Lung microvascular endothelial cell (primary cell): ENCODE results near the gene TIGD3. TPM values are rescaled to one million over a fixed set of nuclear protein-coding genes. Genes with fewer than 3 reads are reported as not detected.

Experiments
- DNase-seq, 2 donors: peaks; one replicate each; pipeline versions ENCODE4 v3.0.0 to v3.0.0-alpha.2; 2010; ENCODE audit warnings: low read depth in 2 of 2
- total RNA-seq: library from RNA; depleted of rRNA; stranded (reverse); fragments of >200 nt; gene quantifications from 2 replicates; pipeline ENCODE4 v1.2.1, GENCODE V29; 2014

TIGD3 gene, protein sequence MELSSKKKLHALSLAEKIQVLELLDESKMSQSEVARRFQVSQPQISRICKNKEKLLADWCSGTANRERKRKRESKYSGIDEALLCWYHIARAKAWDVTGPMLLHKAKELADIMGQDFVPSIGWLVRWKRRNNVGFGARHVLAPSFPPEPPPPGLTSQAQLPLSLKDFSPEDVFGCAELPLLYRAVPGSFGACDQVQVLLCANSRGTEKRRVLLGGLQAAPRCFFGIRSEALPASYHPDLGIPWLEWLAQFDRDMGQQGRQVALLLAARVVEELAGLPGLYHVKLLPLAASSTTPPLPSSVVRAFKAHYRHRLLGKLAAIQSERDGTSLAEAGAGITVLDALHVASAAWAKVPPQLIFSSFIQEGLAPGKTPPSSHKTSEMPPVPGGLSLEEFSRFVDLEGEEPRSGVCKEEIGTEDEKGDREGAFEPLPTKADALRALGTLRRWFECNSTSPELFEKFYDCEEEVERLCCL
- 0.22 TPM in 1 of 2 replicates, not detected in the other for total RNA-seq

DNA sequence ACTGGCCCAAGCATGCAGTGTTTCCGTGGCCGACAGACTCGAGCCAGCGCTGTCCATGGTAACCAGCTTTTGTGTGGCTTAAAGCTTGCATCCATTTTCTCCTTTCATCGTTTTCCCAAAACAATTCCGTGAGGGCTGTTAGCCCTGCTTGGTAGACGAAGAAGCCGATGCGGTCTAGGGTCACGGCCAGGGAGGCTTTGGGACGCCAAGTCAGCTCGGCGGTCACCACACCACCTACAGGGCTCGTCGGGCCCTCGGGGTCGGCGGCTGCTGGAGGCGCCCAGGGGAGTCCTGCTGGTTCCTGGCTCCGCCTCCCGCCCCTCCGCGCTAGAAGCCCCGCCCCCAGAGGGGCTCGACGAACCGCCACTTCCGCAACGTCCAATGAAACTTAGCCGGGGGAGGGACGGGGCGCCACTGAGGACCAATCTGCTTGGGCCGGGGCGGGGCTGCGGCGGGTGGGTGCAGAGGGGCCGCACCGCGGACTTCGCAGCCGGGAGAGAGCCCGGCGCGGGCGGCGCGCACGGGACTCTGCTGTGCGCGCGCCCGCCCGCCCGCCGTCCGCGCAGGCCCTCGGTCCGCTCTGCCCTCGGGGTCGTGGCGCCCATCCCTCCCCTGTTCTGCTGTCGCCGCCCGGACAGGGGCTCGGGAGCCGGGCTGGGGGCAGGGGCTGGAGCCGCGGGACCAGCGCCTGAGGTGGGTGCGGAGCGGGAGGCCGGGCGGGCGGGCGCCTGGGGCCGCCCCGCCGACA, at the start of gene TIGD3:
Gene TIGD3, plus strand, starts transcription at position 487 of the 748 bp plus-strand sequence. CDS start 1,058 bp downstream, outside the sequence.
- peak; percentile 96 for DNase-seq

DNA sequence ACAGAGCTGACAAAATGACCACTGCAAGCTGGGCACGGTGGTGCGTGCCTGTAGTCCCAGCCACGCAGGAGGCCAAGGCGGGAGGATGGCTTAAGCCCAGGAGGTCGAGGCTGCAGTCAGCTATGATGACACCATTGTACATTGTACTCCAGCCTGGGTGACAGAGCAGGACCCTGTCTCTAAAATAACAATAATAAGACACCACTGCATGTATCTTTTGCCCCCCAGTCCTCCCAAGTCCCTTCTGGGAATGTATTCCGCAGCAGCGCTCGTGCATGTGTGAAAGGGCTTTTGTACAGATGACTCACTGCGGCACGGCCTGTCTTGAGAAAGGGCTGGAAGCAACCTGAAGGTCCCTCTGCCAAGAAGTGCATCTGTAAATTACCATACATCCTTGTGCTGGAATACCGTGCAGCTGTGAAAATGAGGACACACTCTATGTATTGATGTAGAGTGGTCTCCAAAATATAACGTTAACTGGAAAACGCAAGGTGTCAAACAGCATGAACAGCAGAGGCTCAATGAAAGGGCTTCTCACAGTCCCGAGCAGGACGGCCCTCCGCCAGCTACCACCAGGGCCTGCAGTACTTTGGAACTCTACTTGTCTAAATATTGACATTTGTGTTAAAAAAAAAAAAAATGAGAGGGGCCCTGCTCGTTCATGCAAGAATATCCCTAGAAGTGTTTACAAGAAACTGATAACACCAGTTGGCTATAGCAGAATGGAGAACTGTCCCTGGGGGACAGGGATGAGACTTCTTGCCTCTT, 48.9 kb upstream of the TIGD3 start:
- no peak for DNase-seq

DNA sequence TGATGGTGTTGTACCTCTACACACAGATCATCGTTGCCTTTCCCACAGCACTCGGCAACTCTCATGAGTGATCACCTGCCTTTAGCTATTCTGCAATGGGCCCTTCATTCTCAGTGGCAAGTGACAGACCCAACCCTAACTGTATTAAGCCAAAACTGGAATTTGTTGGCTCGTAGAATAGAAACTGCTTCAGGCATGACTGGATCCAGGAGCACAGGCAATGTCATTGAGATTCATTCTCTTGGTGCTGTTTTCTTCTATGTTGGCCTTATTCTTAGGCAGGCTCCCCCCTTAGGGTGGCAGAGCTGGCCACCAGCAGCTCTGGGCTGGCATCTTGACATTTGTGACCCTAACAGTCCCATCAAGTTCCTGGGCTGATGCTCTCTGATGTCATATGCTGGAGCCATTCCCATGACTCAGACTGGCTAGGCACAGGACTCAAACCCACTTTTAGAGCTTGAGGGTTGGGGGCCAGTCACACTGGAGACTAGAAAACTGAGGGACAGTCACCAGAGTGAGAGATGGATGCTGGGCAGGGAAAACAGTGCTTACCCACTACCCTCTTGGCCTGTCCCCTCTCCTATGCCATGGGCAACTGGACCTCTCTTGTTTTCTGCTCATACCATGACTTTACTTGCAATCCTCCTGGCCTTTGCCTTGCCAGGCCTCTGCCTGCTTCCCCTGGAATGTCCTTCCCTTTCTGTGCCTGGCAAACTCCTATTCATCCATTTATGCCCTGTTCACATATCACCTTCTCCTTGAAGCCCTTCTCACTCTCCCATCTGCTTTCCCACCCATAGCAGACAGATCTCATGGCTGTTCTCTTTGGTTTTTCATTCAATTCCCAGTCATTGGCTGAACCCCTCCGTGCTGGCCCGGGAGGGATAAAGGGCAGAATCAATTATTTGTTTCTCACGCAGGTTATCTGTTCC, 47.0 kb upstream of the TIGD3 start:
- no peak for DNase-seq

DNA sequence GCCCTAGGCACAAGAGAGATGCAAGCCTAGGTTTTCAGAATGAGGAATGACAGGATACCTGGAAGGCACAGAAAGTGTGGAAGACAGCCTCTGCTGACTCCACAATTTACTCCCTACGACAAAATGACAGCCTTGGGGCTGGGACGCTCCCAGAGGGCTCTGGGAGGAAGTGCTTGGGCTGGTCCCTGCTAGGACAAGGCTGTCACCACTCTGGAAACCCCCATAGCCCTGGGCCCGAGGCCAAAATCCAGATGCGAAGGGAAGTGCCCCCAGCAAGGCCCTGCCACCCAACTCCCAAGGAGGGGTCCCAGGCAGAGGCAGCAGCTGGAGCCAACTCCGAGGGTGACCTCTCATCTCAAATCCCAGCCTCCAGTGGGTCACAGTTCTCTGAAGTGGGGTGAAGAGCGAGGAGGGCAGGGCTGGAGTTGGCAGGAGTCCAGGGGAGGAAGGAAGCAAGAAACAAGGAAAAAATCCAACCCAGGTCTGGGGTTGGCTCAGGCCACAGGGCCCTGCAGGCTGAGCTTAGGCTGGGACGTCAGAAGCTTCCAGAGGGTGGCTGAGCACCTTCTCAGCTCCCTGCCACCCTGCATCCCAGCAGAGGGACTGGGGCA, 46.2 kb upstream of the TIGD3 start:
- DNase-seq = peak; percentile 55 to 61

DNA sequence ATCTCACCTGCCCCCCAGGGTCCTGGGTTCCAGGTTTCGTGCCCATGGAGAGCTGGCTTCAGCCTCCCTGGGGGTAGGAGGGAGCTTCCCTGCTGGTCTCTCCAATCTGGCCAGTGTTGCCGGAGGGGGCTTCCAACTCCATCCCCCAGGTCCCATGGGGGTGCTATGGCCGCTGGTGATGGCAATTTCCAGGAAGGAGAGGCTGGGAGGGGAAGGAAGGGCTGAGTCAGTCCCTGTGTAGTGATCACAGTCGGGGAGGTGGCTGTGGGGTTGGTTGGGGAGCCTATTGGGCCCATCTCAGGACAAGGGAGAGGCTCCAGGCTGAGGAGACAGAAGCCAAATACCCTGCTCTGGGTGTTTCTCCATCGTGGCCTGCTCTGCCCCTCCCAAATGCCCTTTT, 45.5 kb upstream of the TIGD3 start:
- no peak for DNase-seq

DNA sequence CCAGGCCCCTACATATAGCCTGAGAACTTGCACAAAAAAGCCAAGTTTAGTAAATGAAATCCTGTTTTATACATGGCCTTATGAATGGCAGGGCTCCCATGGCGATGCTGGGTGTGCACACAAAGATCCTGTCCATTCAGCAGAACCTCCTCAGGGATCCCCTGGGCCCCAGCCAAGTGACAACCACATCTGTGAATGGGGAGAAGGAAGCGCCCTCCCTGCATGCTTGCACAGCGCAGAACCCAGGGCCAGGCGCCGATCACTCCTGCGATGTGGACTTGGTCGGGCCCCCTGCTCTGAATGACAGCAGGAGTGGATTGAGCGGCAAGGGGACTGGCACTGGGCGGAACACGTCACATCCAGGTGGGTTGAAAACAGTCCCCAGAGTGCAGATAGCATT, 44.3 kb upstream of the TIGD3 start:
- no peak for DNase-seq

DNA sequence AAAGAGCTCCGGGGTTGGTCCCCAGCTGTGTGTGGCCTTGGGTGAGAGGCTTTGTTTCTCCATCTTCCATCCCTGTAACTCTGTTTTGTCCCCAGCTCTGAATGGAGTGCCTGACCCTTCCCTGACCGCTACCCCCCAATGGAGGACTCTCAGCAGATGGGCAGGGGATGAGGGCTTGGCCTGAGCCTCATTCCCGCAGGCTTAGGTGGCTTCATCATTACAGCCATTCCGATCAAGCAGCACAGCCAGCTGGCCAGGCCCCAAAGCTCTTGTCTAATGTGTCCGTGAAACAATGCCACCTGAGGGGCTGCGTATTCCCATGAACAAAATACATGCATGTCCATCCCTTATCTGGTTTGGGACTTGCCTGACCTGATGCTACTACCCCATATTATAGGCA, 43.8 kb upstream of the TIGD3 start:
- DNase-seq = peak in 1 of 2 donors; percentile 39

DNA sequence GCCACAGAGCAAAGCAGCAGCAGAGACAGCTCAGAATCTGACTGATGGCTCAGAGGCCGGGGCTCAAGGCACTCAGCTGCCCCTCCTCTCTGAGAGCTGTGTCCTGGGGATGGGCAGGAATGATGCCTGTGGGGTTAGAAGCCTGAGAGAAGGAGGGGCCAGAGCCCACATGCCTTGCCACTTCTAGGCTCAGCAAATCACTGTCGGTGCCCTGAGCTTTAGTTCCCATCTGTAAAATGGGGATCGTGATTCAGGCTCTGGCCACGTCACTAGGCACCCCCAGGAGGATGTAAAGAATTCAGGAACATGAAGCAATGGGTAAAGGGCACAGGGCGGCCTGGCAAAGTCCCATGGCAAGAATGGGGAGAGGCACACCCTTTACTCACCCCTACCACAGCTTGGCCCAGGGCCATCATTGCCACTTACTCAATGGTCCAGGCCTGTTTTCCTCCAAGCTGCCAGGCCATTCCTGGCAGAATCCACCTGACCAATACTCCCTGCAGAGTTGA, 43.3 kb upstream of the TIGD3 start:
- no peak for DNase-seq

DNA sequence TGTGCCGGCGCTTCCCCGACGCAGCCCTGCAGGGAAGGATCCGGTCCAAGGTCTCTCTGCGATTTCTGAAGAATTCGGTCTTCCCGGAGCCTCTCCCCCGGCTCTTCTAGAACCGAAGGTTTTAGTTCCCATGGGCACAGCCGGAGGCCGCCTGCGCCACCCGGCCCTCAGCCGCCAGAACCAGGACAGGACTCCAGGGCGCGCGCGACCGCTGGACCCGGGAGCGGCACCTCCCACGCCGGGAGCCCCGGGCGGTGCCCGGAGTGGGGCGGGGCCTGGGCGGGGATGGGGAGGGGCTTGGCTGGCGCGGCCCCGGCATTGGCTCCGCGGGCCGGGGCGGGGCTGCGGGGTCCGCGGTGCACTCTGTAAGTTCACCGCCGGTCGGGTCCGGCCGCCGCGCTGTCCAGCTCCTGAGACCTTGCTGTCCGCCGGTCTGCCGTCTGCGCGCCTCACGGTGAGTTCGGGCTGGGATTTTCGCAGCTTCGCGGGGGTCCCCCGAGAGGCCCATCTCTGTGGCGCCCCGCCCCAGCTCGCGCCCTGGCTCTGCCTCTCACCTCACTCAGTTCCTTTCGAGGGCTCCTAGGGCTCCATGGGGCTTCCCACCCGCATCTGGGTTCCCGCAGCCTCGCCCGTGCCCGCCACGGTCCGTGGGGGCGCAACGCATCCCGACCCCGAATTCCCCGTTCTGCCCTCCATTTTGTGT, 39.9 kb upstream of the TIGD3 start, which contains the start of gene CDC42EP2:
Gene CDC42EP2, plus strand, starts transcription at position 366 of the 703 bp plus-strand sequence. CDS start 6,033 bp downstream, outside the sequence.
- peak; percentile 90 for DNase-seq

DNA sequence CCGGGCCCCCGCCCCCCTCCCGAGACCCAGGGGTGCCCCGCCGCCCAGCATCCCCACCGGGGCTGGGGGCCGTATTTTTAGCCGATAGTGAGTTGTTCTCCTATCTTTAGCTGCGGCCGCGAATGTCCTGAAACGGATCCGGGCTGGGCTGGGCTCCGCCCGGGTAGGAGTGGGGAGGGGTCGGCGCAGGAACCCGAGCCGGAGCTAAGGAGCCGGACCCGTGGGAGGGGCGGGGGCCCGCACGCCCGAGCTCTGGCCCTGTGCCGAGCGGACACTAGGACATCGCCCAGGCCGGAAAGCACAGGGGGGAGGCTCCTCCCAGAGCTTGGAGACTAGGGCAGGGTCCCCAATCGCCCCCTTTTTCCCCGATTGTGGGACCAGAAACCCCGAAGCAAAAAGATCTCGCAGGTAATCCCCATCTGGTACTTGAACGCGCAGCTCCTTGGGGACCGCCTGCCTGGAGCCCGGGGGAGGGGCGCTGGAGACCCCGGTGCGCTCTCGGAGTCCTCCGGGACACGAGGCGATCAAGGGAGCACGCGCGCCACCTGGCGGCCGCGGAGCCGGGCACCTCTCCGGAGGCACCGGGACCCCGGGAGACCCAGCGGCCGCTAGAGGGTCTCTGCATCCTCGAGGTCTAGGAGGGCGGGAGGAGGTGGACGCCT, 39.2 kb upstream of the TIGD3 start:
- DNase-seq = peak; percentile 78 to 79

DNA sequence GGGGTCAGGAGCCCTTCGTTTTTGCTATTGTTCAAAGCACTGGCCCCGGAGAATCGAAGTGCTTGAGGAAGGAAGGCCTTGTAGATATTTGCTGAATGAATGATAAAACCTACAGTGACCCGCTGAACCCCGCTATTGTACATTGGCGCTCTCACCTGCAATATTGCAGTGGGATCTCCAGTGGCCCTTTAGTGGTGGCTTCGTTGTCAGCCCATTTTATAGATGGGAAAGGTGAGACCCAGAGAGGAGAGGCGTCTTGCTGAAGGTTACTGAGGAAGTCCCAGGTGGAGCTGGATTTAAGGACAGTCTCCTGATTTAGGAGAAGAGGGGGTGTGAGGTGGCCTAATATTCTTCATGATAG, 38.7 kb upstream of the TIGD3 start:
- no peak for DNase-seq

DNA sequence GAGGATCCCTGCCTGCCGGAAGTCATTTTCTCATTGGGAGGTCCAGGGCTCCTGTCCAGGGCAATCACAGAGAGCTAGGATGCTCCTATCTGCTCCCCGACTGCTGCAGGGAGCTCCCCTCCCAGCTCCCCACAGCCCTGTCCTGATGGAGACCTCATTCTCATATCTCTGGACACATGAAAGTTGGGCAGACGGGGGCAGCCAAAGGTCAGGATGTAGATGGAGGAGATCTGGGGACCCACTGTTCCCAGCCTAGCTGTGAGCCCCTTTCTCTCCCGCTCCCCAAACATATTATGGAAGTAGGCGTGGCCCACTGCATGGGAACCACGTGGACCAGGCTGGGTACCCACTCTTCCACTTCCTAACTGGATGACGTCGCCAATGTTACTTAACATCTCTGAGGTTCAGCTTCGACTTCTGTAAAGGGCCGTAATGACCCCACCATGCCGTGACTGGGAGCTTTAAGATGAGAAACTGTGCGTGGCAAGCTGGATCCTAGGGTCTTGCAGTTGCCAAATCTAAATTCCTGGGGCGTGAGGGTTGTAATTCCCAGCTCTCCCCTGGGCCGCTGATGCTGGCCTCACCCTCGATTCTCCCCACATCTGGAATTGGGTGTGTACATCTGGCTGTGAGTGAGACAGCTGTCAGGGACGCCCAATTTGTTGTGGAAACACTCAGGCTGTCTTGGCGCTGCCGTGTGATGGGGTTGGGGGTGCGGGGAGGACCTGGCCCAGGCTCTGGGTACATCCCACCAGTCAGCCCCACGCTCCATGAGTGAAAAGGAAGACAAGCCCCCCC, 38.1 kb upstream of the TIGD3 start:
- DNase-seq = peak; percentile 20 to 75

DNA sequence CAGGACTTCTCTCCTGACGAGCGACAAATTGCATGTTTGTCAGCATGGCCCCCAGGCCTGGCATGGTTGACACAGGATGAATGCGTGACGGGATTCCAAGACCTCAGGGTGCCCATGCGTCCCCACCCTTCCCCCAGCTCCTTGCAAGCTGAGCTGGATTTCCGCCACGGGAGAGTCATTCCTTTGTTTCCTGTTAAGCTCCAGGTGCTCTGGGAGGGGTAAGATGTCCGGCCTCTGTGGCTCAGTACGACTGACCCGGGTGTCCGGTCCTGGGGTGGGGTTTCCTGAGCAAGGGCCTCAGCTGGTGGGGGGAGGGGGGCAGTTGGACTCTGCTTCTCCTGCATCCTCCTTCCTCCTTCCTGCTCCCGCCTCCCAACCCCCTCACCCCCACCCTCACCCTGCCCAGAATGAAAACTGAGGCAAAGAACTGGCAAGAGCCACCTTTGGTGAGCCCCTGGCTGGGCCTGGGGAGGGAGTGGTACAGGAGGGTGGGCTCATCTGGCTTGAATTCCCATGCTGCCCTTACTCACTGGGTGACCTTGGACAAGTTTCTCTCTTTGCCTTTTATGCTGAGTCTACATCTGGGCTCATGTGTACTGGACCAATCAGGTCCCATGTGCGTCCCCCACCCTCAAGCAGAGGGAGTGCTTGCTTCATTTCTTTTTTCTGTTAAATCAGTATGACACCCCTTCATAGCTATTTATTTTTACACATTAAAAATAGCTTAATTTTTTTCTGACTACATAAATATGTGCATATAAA, 37.3 kb upstream of the TIGD3 start:
- DNase-seq = peak; percentile 49 to 96

DNA sequence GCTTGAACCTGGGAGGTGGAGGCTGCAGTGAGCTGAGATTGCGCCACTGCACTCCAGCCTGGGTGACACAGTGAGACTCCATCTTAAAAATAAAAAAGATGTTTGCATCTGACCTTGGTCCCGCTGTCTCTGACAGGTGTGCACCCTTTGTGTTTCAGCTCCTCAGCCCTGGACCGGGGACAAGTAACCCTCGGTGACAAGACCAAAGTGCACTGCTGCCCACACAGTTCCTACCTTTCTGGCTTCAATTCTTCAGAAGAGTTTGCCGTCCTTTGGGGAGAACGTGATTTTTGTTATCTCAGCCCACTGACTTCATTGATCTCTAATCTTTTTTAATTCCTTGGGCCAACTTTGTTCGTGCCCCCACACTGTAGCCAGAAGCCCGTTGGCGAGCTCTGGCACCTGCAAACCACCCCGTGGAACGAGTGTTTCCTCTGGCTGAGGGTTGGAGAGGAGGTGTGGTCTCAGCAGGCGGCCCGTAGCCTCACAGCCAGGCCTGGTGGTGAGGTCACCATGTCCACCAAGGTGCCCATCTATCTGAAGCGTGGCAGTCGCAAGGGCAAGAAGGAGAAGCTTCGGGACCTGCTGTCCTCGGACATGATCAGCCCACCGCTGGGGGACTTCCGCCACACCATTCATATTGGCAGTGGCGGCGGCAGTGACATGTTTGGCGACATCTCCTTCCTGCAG, 34.0 kb upstream of the TIGD3 start:
- no peak for DNase-seq

DNA sequence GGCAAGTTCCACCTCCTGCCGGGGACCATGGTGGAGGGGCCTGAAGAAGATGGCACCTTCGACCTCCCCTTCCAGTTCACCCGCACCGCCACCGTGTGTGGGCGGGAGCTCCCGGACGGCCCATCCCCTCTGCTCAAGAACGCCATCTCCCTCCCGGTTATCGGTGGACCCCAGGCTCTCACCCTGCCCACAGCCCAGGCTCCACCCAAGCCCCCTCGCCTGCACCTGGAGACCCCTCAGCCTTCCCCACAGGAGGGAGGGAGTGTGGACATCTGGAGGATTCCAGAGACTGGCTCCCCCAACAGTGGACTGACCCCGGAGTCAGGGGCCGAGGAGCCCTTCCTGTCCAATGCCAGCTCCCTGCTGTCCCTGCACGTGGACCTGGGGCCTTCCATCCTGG, 33.5 kb upstream of the TIGD3 start:
- DNase-seq = no peak

DNA sequence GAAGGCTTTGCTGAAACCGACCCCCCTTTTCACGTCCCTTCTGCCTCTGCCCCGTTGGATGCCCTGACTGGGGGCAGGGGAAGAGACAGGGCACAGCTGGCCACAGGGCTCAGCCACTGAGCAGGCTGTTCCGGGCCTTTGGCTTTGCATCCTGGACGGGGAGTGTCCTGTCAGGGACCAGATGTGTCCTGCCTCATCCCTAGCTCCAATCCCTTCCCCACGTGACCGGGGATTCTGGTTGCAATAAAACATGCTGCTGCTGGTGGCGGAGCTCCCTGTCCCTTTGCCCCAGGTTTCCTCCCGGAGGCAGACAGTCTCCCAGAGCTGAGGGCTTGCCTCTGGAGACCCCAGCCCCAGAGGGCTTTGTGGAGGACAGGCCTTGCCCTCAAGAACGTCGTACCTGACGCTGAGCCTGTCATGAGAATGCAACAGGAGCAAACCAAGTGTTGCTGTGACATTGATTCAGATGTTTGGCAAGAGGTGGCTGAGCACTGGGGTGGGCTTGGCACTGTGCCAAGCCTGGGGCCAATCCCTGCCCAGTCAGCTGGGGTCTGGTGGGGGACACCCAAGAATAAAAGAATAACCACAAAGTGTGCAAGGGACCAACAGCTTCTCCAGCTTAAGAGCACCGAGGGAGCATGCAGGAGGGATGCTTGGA, 32.6 kb upstream of the TIGD3 start:
- DNase-seq = peak in 1 of 2 donors; percentile 82
